RWPE2 (cell line): ENCODE measurements around the gene CUL5.

Source experiments
- ATAC-seq: fragments of 200-7000 bp; cut with Tn5 transposase; 3 replicates; pipeline ENCODE4 v1.9.1; 2021; ENCODE audit warnings: low read depth
- DNase-seq: peaks from one replicate; pipeline ENCODE4 v3.0.0-alpha.2; 2020; ENCODE audit warnings: low spot score
- H3K27ac ChIP-seq: fragments of 450-650 bp; 2 replicates; pipeline ENCODE4 v1.5.1; 2017; ENCODE audit warnings: mild to moderate bottlenecking; ENCODE audit not compliant: poor library complexity, severe bottlenecking
- H3K27me3 ChIP-seq: fragments of 250-450 bp; sonication (Bioruptor Pico); 2 replicates; pipeline ENCODE4 v1.5.1; 2021; ENCODE audit warnings: mild to moderate bottlenecking, moderate library complexity; ENCODE audit not compliant: insufficient read depth, poor library complexity, severe bottlenecking
- H3K36me3 ChIP-seq: fragments of 250-450 bp; sonication (Bioruptor Pico); 2 replicates; pipeline ENCODE4 v1.5.1; 2020; ENCODE audit warnings: low read depth, mild to moderate bottlenecking, moderate library complexity
- H3K4me1 ChIP-seq: fragments of 250-450 bp; sonication (Bioruptor Pico); 2 replicates; pipeline ENCODE4 v1.5.1; 2021; ENCODE audit warnings: mild to moderate bottlenecking, moderate library complexity; ENCODE audit not compliant: insufficient read depth, poor library complexity, severe bottlenecking
- H3K4me3 ChIP-seq: fragments of 250-450 bp; sonication (Bioruptor Pico); 2 replicates; pipeline ENCODE4 v1.5.1; 2021; ENCODE audit warnings: mild to moderate bottlenecking, moderate library complexity; ENCODE audit not compliant: severe bottlenecking
- H3K9me3 ChIP-seq: fragments of 250-450 bp; sonication (Bioruptor Pico); 2 replicates; pipeline ENCODE4 v1.5.1; 2021; ENCODE audit warnings: mild to moderate bottlenecking, moderate library complexity; ENCODE audit not compliant: severe bottlenecking
- CTCF ChIP-seq: fragments of 450-650 bp; IDR thresholded peaks from one replicate; pipeline ENCODE4 v1.5.1; 2017; ENCODE audit warnings: mild to moderate bottlenecking, moderate library complexity; ENCODE audit not compliant: poor library complexity, severe bottlenecking

The CUL5 gene

DNA sequence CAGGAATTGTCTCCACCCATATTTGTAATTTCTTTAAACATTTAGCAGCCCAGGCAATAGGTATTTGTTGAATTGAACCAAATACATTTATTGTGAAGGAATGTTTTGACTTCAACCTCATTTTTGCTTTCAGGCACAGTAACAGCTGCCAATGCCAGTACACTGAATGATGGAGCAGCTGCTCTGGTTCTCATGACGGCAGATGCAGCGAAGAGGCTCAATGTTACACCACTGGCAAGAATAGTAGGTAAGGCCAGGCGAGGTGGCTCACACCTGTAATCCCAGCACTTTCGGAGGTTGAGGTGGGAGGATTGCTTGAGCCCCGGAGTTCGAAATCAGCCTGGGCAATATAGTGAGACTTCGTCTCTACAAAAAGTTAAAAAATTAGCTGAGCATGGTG is 133.6 kb downstream of the CUL5 start:
- Histone ChIP-seq H3K27me3 (no peaks in the 10 kb centered on the region), H3K4me3 (no peak overlapping the region), H3K36me3 (peaks cover 82% of the 10 kb centered on the region), H3K27ac (no peak overlapping the region), H3K9me3 (no peaks in the 10 kb centered on the region), H3K4me1 (no peaks in the 10 kb centered on the region)
- no peak for DNase-seq
- ATAC-seq: no peak
- no peak for TF ChIP-seq CTCF

- no peak for TF ChIP-seq CTCF
- Histone ChIP-seq H3K27me3 (no peaks in the 10 kb centered on the region), H3K36me3 (peaks cover 90% of the 10 kb centered on the region), H3K9me3 (no peaks in the 10 kb centered on the region), H3K27ac (no peak overlapping the region), H3K4me1 (no peaks in the 10 kb centered on the region), H3K4me3 (no peak overlapping the region)
- DNase-seq (no peak), ATAC-seq (no peak)
Observed at GRCh38 chr11:108144615-108145014, 135.9 kb downstream of the CUL5 start.

DNA sequence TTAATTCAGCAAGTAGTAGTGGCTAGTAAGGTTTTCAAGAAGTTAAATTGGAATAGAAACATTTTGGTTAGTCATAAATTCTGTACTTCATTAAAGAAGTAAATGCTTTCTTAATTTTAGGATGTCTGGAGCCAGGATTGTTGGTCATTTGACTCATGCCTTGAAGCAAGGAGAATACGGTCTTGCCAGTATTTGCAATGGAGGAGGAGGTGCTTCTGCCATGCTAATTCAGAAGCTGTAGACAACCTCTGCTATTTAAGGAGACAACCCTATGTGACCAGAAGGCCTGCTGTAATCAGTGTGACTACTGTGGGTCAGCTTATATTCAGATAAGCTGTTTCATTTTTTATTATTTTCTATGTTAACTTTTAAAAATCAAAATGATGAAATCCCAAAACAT is 138.5 kb downstream of the CUL5 start:
- no peak for TF ChIP-seq CTCF
- H3K36me3 ChIP-seq: peaks cover 89% of the 10 kb centered on the region

DNA sequence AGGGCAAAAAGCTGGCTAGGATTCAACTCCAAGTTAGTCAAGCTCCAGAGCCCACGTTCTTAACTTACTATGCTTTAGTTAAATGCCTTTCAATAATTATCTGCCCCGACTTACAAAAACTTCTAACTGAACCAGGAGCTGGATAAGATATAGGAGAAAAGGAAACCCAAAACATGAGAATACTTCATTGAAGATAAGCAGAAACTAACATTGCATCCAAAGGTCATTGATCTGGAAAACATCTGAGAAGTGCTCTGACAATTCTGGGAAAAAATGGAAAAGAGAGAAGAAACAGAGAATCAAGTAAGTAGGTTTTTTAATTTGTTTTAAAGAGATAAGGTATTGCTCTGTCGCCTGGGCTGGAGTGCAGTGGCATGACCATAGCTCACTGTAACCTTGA is 139.9 kb downstream of the CUL5 start:
- no peak for TF ChIP-seq CTCF
- ATAC-seq (no peak), DNase-seq (no peak)
- H3K4me3 ChIP-seq: no peak overlapping the region
- no peaks in the 10 kb centered on the region for H3K27me3 ChIP-seq
- no peaks in the 10 kb centered on the region for H3K4me1 ChIP-seq
- H3K36me3 ChIP-seq: peaks cover 90% of the 10 kb centered on the region
- H3K27ac ChIP-seq: no peak overlapping the region
- no peaks in the 10 kb centered on the region for H3K9me3 ChIP-seq

More for the DNA sequence above, 138.5 kb downstream of the CUL5 start:
- Histone ChIP-seq H3K27me3 (no peaks in the 10 kb centered on the region), H3K4me1 (no peaks in the 10 kb centered on the region), H3K4me3 (no peak overlapping the region), H3K9me3 (no peaks in the 10 kb centered on the region), H3K27ac (no peak overlapping the region)
- DNase-seq: no peak
- ATAC-seq: no peak

- no peaks in the 10 kb centered on the region for H3K9me3 ChIP-seq
- no peaks in the 10 kb centered on the region for H3K27me3 ChIP-seq
- H3K4me3 ChIP-seq: no peak overlapping the region
- H3K27ac ChIP-seq: no peak overlapping the region
- TF ChIP-seq CTCF: no peak
- H3K36me3 ChIP-seq: peaks cover 85% of the 10 kb centered on the region
- no peak for DNase-seq
- no peaks in the 10 kb centered on the region for H3K4me1 ChIP-seq
- no peak for ATAC-seq
Observed at GRCh38 chr11:108154591-108154990, 145.9 kb downstream of the CUL5 start.
